HG03139 (cell line): ENCODE measurements around the gene SHC3.

Source experiments
- ATAC-seq: cut with Tn5 transposase; IDR thresholded peaks from one replicate; pipeline ENCODE4 v1.9.1; 2021; ENCODE audit not compliant: unreplicated experiment

The SHC3 gene

DNA sequence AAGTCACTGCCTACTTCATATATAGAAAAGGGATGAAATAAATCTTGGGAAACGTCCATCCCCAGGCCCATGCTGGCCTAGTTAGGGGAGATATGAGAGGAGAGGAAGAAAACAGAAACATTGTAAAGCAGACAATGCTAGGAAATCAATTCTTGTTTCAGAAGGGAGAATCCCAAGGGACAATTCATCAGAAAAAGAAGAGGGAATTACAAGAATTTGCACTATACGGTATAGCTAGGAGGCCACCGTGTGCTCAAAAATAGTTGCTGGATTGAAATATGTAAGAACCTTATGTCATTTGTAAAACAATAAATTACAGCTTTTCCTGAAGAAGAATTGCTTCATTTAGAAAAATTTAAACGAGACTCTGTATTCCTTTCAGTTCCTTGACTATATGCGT is 8.3 kb upstream of the SHC3 start:
- ATAC-seq = no peak

DNA sequence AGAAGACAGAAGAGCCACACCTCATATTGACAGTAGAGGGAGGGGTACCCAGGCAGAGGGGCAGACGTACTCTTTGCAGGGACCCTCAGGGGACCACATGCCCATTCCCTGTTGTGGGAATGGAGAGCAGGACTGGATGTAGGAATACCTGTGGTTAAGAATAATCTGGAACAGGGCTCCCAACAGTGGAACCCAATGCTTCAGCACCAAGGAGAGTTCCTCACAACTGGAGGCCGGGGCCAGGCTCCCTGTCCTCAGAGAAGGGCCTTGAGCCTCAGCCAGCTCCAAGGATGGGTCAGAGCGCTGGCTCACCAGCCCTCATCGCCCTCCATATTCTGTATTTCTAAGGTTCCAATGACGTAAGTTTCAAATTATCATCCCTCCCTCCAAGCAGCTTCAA is 7.4 kb upstream of the SHC3 start:
- no peak for ATAC-seq

DNA sequence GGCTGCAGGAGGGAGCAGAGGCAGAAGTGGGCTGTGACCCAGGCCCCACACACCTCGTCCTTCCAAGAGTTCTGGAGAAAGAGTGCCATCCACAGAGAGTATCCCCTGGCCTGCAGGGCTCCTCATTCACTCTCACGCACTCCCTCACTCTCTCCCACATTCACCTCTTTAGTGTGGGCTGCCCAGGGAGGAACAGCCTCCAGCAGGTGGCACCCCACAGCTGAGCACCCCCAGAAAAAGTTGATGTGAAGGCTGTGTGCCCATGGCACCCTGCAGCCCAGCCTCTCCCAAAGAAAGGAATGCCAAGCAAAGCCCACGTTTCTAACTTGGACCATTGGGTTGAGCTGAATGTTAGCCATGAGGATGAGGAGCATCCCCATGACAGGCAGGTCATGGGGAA is 4.5 kb upstream of the SHC3 start:
- ATAC-seq = no peak

DNA sequence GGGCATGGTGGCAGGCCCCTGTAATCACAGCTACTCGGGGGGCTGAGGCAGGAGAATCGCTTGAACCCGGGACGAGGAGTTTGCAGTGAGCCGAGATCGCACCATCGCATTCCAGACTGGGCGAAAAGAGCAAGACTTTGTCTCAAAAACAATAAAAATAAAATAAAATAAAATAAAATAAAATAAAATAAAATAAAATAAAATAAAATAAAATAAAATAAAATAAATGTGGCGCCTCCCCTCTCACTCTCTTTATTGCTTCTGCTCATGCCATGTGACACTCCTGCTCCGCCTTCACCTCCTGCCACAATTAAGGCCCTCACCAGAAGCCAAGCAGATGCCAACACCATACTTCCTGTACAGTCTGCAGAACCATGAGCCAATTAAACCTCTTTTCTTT is 3.8 kb upstream of the SHC3 start:
- ATAC-seq = no peak

DNA sequence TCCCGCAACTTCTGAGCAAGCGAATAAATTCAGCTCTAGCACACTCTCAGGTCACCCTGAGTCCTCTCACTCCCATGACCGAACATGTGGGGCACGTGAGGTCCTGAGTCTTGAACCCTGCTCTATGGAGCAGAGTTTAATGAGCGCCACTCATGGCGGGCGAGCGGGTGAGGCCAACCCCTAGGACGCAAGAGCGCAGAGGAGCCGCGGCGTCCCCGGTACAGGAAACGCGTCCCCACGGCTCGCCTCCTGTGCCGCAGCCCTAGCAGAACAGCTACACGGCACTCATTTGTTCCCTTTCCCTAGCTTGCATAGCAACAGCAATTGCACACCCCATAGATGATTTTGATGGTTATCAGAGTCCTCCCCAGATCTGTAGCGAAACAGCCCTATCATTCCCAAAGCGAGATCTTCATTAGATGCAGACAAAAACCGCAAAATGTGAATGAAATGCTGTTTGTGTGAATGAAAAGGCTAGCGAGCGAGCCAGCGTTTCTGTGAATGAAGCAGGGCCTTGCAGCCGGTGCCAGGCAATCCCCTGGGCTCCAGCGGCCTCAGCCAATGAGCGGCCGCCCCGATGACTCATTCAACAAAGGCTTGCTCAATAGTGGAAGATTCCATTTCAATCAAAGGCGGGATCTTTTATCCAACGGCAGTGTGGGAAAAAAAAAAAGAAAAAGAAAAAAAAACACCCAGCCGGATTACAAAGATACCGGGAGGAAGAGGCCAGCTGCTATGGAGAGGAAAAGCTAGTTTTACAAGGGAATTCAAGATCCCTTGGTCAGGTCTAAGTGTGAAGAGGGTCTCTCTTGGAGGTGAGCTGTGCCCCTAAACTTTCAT is 1.5 kb upstream of the SHC3 start:
- no peak for ATAC-seq

- no peak for ATAC-seq
Measured at GRCh38 chr9:89179540-89179894, 899 bp upstream of the SHC3 start.

GRCh38 chr9:89178830-89179539 is 367 bp upstream of the SHC3 start:
- ATAC-seq = no peak

- ATAC-seq = no peak
Measured at GRCh38 chr9:89177012-89177943, 1.3 kb downstream of the SHC3 start.

DNA sequence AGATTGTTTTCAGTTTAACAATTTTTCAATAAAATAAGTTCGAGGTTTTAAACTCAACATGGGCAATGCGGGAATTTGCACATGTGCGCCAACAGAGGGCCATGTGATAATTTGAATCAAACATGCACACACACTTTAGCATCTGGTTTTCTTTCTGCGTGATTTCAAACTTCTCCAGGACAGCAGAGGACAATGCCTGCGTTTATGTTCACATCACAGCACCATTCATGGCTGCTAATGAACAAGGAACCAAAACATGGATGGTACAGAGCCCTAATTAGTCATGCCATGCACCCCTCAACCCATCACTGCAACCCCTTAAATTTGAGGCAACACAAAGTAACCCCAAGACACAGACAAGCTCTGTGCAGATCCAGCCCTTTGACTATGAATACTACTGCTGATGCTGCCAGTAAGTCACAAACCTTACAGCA is 2.8 kb downstream of the SHC3 start:
- no peak for ATAC-seq

DNA sequence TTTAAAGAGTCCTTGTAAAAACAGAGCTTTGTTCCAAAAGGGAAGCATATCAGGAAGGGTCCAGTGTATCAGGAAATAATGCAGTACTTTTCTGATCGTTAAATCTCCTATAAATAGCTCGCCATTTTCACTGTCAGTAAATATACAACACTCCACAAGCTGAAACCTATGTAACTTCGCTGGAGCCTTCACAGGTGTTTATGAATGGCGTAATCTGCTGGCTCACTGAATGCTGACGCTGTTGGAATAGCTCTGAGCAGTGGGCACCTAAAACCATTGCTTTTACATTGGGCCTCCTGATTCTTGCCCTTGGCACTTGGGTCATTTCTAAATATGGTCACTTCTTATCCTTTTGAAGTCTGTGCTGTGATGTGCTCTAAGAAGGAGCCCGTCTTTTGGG is 4.3 kb downstream of the SHC3 start:
- no peak for ATAC-seq

DNA sequence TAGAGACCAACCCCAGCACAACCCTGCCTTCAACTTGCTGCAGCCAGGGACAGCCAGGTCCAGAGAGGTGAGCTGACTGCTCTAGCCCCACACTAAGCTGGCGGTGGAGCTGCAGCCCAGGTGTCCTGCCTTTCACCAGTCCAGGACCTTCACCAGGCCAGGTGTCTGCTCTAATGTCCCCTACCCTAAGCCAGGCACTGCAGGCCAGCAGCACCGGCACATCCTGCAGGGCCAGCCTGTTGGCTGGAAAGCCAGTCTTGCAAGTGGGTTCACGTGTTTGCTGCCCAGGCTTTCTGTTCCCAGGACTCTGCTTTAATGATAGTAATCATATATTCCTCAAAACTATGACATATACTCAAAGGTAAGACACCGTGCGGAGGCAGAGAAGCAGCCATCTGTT is 5.5 kb downstream of the SHC3 start:
- ATAC-seq = no peak

DNA sequence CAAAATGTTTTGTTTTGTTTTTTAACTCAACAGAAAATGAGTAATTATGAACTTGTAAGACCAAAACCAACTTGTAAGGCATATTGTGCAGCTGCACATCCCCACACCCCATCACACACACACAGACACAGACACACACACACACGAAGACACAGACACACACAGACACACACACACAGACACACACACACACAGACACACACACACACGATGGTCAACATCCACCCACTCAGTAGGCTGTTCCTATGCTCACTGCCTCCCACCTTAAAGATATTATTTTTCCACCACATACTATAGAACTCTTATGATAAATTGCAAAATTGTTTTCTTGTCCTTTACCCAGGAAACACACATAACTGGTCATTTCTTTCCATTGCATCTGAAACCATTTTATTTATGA is 6.2 kb downstream of the SHC3 start:
- no peak for ATAC-seq

- ATAC-seq = no peak
Measured at GRCh38 chr9:89171693-89172092, 6.9 kb downstream of the SHC3 start.

- no peak for ATAC-seq
Measured at GRCh38 chr9:89171231-89171630, 7.4 kb downstream of the SHC3 start.

GRCh38 chr9:89168901-89169813 is 9.5 kb downstream of the SHC3 start:
- ATAC-seq = no peak

GRCh38 chr9:89167788-89168187 is 10.8 kb downstream of the SHC3 start:
- no peak for ATAC-seq

- ATAC-seq = no peak
Measured at GRCh38 chr9:89166852-89167251, 11.8 kb downstream of the SHC3 start.

- no peak for ATAC-seq
Measured at GRCh38 chr9:89165880-89166279, 12.7 kb downstream of the SHC3 start.

DNA sequence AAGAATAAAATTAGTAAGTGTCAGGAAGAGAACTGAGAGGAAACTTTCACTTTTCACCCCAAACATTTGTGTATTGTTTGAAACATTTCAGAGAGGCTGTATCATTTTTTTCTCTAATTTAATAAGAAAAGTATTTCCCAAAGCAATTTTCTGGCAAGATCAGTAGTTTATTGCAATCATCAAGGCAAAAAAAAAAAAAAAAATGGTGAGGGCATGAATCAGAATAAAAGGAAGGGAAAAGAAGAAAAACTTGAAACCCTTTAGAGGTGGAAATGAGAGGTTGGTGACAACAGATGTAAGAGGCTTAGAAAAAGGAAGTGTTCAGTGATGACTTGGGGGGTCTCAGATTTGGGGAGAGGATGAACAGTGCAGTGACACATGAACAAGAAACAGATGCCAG is 13.3 kb downstream of the SHC3 start:
- ATAC-seq = no peak

DNA sequence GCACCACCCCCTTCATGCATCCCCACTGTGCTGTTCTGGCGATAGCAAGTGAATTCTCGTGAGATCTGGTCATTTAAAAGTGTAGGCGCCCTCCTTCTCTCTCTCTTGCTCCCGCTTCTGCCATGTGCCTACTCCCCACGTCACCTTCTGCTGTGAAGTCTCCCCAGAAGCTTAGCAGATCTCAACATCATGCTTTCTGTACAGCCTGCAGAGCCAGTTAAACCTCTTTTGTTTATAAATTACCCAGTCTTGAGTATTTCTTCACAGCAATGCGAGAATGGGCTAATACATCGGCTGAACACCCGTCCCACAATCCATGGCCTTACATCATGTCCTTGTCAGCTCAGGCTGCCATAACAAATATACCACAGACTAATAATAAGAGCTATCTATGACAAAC is 17.4 kb downstream of the SHC3 start:
- ATAC-seq = no peak

- ATAC-seq = no peak
Measured at GRCh38 chr9:89160806-89161205, 17.8 kb downstream of the SHC3 start.
